ENCODE data around the gene RNF26. TPM values are rescaled to one million over a fixed set of nuclear protein-coding genes. Genes with fewer than 3 reads are reported as not detected.

Gene RNF26
- total RNA-seq, 1 experiment from 2014 or later: 13.4 TPM

GRCh38 chr11:119324189-119324588 lies 10.1 kb upstream of the RNF26 start:
- in situ Hi-C loops (cut with HindIII; ENCODE audit: low pct_unique_long_range_greater_than_20kb, low sequenced_read_pairs): loop anchor here (25.0 kb wide), 1 partner anchor 212 kb away; the partner anchor contains the start of genes C2CD2L, DPAGT1 and HINFP
- DNase-seq (ENCODE audit: low read depth): no peak

GRCh38 chr11:119329320-119329719 lies 5.0 kb upstream of the RNF26 start:
- in situ Hi-C loops (cut with HindIII; ENCODE audit: low pct_unique_long_range_greater_than_20kb, low sequenced_read_pairs): no loop called here
- DNase-seq (ENCODE audit: low read depth): no peak

GRCh38 chr11:119330237-119330636 lies 4.1 kb upstream of the RNF26 start:
- in situ Hi-C loops (cut with HindIII; ENCODE audit: low pct_unique_long_range_greater_than_20kb, low sequenced_read_pairs): no loop called here
- no peak for DNase-seq (ENCODE audit: low read depth)

- no peak for DNase-seq (ENCODE audit: low read depth)
- in situ Hi-C loops (cut with HindIII; ENCODE audit: low pct_unique_long_range_greater_than_20kb, low sequenced_read_pairs): no loop called here
Measured at GRCh38 chr11:119332111-119332765, 2.1 kb upstream of the RNF26 start.

GRCh38 chr11:119335091-119335654 lies 846 bp downstream of the RNF26 start:
- no peak for DNase-seq (ENCODE audit: low read depth)
- in situ Hi-C loops (cut with HindIII; ENCODE audit: low pct_unique_long_range_greater_than_20kb, low sequenced_read_pairs): no loop called here

- in situ Hi-C loops (cut with HindIII; ENCODE audit: low pct_unique_long_range_greater_than_20kb, low sequenced_read_pairs): no loop called here
- no peak for DNase-seq (ENCODE audit: low read depth)
Measured at GRCh38 chr11:119335655-119336543, 1.6 kb downstream of the RNF26 start.

- in situ Hi-C loops (cut with HindIII; ENCODE audit: low pct_unique_long_range_greater_than_20kb, low sequenced_read_pairs): no loop called here
- DNase-seq (ENCODE audit: low read depth): no peak
Measured at GRCh38 chr11:119336744-119337469, 2.6 kb downstream of the RNF26 start.

GRCh38 chr11:119337581-119338317 lies 3.4 kb downstream of the RNF26 start:
- no peak for DNase-seq (ENCODE audit: low read depth)
- in situ Hi-C loops (cut with HindIII; ENCODE audit: low pct_unique_long_range_greater_than_20kb, low sequenced_read_pairs): no loop called here

- DNase-seq (ENCODE audit: low read depth): peak; percentile 51
- in situ Hi-C loops (cut with HindIII; ENCODE audit: low pct_unique_long_range_greater_than_20kb, low sequenced_read_pairs): no loop called here
Measured at GRCh38 chr11:119338318-119338890, 4.1 kb downstream of the RNF26 start.

GRCh38 chr11:119338965-119339588 lies 4.8 kb downstream of the RNF26 start:
- in situ Hi-C loops (cut with HindIII; ENCODE audit: low pct_unique_long_range_greater_than_20kb, low sequenced_read_pairs): no loop called here
- no peak for DNase-seq (ENCODE audit: low read depth)

- in situ Hi-C loops (cut with HindIII; ENCODE audit: low pct_unique_long_range_greater_than_20kb, low sequenced_read_pairs): no loop called here
- peak; percentile 27 for DNase-seq (ENCODE audit: low read depth)
Measured at GRCh38 chr11:119339589-119340334, 5.4 kb downstream of the RNF26 start.

GRCh38 chr11:119340335-119341221 lies 6.3 kb downstream of the RNF26 start, which contains the start of gene C1QTNF5:
Gene C1QTNF5 (minus strand): TSS chr11:119340883. CDS start chr11:119340397, 486 bp downstream.
- no peak for DNase-seq (ENCODE audit: low read depth)

GRCh38 chr11:119341222-119342022 lies 7.1 kb downstream of the RNF26 start:
- no peak for DNase-seq (ENCODE audit: low read depth)
- in situ Hi-C loops (cut with HindIII; ENCODE audit: low pct_unique_long_range_greater_than_20kb, low sequenced_read_pairs): no loop called here

More at GRCh38 chr11:119340335-119341221, 6.3 kb downstream of the RNF26 start, which contains the start of gene C1QTNF5:
- in situ Hi-C loops (cut with HindIII; ENCODE audit: low pct_unique_long_range_greater_than_20kb, low sequenced_read_pairs): no loop called here

- in situ Hi-C loops (cut with HindIII; ENCODE audit: low pct_unique_long_range_greater_than_20kb, low sequenced_read_pairs): no loop called here
- DNase-seq (ENCODE audit: low read depth): no peak
Measured at GRCh38 chr11:119342023-119342300, 7.6 kb downstream of the RNF26 start.

All from Caki2 (cell line).